T-helper 1 cell (primary cell): Measurements from ENCODE around the gene GPS2.

ENCODE experiments used
- DNase-seq, 5 donors: peaks; one replicate each; pipeline ENCODE4 v3.0.0-alpha.2; 2012 to 2020

GPS2 gene

GRCh38 chr17:7315570-7316235 is 543 bp upstream of the GPS2 start:
- no peak for DNase-seq

DNA sequence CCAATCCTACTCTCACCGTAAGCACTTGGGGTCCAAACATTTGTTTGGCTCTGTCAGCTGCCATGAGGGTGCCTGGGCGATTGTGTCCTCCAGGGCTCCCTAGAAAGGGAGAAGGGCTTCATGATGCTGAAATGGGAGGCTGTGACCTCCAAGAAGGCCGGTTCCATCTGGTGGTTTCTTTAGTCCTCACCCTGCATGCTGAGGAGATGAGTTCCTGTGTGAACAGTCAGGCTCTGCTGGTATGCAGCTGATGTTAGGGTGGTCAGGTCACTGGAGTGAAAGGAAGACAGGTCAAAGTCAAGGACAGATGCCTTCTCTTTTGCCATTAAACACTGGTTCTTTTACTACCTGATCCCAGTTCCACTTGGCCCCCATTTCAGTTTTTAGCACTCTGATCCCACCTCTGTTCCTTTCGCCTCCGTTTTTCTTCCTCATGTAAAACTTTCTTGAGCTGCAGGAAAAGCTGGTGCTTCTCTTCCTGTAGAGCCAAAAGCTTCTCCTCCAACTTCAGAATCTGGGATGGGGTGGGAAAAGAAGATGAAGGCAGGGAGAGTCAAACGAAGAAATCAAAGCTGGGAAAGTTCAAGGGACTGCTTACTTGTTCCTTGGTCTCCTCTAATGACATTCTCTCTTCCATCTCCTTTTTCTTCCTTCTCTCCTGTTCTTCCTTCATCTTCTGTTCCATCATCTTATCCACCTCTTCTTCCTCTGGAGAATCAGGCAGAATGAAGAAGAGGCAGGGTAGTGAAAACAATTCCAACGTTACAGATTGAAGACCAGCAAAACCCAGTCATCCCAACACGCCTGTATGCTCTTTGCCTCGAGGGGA is 1.1 kb downstream of the GPS2 start:
- DNase-seq: no peak

- DNase-seq: no peak
Measured at GRCh38 chr17:7313088-7313889, 1.9 kb downstream of the GPS2 start.

DNA sequence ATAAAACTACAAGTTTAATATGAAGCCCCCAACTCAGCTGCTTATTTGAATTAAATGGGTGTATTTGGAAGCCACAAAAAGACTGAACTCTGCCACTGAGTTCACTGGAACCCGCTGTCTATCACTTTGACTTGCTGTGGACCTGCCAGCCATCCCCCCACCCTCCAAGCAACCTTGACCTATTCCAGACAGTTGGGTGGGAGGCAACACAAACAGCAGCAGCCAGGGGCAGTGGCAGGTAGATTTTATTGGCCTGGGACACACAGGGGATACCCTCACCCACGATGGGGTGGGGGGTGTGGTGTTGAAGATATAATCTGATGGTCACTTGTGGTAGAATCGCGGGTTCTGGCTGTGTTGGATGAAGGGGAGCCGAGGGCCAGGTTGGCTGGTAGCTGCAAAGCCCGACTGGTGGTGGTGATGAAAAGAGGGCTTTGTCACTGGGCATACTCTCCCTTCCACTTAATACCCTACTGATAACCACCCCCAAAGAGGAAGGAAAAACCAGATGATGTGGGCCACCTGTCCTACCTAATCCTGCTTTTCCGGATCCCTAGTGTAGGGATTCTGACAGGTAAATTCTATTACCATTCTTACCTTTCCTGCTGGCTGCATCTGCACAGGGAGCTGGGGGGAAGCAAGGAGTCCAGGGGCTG is 2.6 kb downstream of the GPS2 start:
- DNase-seq: no peak

DNA sequence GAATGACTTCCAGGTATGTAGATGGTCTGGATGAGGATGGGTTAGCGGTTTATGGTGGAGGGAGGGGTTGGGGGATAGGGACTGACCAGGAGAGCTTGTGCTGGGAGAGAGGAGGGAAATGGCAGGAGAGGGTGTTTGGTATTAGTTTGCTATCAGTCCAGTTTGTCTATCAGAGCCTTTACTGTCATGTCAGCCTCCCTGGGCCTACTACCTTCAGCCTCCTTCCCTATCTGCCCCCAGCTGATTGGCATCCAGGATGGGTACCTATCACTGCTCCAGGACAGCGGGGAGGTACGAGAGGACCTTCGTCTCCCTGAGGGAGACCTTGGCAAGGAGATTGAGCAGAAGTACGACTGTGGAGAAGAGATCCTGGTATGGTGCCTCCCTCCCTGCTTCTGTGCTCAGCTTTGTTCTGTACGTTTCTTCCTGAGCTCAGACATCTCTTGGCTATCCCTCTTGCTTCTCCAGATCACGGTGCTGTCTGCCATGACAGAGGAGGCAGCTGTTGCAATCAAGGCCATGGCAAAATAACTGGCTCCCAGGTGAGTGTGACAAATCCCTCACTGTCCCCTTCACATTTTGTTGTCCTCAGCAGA is 4.0 kb downstream of the GPS2 start:
- DNase-seq: no peak

DNA sequence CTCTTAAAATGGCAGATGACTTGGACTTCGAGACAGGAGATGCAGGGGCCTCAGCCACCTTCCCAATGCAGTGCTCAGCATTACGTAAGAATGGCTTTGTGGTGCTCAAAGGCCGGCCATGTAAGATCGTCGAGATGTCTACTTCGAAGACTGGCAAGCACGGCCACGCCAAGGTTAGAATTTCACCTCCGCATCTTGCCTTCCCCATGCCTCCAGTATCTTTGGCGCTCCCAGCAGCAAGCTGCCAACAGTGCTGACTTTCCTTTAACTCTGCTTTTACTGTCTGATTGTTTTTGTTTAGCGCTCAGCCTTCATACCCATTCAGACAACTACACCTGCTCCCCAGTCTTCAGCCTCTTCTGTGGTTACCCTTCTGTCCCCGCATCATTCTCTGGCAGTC is 5.5 kb downstream of the GPS2 start:
- no peak for DNase-seq

GRCh38 chr17:7308625-7309433 is 6.3 kb downstream of the GPS2 start:
- peak; percentile 82 to 88 (median 87) for DNase-seq

DNA sequence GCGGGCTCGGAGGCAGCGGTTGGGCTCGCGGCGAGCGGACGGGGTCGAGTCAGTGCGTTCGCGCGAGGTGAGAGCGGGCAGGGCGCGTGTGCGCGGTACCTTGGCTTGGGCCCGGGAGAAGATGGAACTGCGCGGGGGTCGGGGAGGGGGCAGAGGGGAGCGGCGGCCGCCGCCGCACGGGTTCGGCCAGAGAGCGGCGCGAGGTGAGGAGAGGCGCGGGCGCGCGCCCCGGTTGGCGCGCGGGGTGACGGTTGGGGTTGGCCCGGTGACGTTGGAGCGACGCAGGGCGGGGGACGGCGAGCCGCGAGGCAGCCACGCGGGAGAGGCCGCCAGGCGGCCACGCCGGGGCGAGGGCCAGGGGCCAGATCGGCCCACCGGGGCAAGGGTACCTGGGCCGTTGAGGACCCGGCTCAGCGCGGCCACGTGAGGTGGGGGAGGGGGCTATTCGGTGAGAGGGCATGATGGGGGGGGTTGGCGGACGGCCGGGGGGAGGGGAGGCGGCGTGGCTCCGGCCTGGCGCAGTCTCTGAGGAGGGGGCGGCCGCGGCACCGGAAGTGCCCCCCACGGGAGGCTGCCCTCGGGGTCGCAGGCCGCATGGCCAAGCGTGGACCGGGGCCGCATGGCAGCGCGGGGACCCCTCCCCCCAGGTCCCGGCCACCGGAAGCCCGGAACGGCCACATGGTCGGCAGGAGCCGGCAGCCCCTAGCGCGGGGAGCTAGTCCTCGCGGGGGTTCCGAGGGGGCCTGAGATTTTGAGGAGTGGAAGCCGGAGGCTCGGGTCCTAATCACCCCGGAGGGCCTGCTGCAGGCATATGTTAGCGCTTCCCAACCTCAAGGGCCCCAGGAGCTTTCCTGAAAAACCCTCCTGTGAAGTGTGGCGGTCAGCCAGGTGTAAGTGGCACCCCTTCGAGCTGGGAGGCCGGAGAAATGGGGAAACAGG is 7.2 kb downstream of the GPS2 start:
- DNase-seq: peak; percentile 38 to 67 (median 53)

- peak; percentile 100 for DNase-seq
Measured at GRCh38 chr17:7306911-7307685, 8.1 kb downstream of the GPS2 start, which contains the start of gene EIF5A. EIF5A (plus strand) TSS chr17:7307628; CDS start chr17:7309636, 2,008 bp downstream.

GRCh38 chr17:7304179-7304578 is 11.0 kb downstream of the GPS2 start:
- no peak for DNase-seq

GRCh38 chr17:7296189-7296861 is 18.8 kb downstream of the GPS2 start:
- peak; percentile 49 to 69 (median 50) for DNase-seq

DNA sequence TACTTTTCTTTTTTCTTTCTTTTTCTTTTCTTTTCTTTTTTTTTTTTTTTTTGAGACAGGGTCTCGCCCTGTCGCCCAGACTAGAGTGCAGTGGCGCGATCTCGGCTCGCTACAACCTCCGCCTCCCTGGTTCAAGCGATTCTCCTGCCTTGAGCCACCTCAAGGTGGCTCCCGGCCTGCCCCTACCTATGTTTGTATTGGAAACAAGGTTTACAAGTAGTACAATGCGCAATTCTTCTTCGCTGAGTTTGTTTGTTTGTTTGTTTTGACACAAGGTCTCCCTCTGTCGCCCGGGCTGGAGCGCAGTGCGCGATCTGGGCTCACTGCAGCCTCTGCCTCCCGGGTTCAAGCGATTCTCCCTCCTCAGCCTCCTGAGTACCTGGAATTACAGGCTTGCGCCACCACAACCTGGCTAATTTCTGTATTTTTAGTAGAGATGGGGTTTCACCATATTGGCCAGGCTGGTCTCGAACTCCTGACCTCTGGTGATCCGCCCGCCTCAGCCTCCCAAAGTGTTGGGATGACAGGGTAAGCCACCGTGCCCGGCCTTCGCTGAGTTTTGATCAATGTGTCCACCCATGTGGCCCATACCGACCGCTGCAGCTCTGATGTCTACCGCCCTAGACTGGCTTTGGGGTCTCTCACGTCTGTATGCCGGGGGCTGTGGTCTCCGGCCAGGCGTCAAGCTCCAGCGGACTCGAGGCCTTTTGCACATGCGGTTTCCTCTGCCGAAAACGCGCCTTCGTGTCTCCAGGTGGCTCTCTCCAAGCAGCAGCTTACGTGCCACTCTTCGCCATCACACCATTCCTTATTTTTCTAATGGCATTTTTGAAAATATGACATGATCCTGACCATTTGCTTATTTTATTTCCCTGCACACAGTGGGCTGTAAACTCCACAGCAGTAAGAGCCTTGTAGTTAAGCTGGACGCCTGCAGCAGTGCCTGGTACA is 19.7 kb downstream of the GPS2 start:
- DNase-seq: no peak

GRCh38 chr17:7294614-7295153 is 20.5 kb downstream of the GPS2 start, which contains the start of gene YBX2:
YBX2 (minus strand) TSS chr17:7294639; CDS start chr17:7294500, 139 bp downstream.
- DNase-seq: peak; percentile 58 to 90 (median 68)

DNA sequence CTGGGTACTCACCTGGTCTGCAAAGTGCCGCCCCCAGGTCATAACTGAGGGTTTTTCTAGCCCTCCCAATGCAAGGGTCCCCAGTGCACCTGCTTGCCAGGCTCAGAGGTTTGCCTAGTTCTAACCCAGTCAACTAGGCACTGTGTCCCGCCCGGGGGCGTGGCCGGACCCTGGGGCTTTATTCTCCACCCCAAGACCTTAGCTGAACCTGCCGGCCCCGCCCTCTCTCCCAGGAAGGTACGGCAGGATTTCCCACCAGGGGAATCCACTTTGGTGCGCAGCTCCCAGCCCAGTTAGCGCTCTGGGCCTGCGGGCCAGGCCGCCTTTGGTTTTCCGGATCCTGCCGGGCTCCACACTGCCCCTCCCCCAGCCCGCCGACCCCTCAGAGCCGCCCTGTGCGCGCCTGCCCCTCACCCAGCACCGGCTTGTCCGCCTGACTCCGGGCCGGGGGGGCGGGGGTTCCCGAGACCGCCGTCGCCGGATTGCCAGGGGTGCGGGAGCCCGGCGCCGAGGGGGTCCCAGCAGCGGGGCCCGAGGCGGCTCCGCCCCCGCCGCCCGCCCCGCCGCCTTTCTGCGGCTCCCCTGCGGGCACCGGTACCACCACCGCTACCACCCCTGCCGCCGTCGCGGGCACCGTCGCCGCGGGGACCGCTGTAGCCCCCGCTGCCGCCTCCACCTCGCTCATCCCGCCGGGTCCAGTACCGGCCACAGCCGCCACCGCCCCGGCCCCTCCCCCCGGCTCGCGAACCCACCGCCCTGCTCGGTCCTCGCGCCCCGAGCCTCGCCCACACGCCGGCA is 21.1 kb downstream of the GPS2 start:
- DNase-seq: peak in 1 of 5 donors; percentile 20

DNA sequence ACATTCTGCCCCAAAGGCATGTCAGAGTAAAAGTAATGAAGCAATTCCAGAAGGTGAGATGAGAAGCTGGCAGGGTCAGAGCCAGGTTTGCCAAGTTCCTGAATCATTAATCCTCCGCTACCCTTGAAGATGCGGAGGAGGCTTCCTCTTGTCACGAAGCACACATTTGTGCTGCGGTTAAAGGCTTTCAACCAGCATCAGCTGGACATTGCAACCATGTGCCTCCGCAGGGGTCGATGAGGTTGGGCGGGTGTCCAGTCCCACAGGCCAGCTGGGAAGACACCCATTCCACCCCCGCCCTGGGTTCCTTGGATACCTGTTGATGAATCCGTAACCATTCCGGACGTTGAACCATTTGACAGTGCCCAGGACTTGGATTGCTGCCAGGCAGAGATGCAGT is 22.0 kb downstream of the GPS2 start:
- DNase-seq: no peak

DNA sequence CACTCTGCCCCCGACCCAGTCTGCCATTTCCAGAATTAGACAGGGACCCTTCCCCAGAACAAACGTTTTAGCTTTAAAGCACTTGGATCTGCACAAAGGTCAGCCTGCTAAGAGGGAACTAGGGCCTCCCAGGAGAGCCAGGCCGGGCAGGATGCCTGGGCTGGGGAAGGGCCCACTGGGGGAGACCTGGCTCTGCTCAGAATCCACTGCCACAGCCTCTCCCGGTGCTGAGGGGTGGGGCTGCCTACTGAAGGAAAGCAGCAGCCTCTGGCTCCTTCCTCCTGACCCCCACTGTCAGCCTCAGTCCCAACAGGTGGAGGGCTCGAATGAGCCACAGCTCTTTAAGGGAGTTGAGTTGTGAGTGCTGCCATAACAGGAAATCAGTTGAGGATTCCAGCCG is 22.4 kb downstream of the GPS2 start:
- no peak for DNase-seq
